ENCODE measurements around the gene NGB.

Gene NGB

GRCh38 chr14:77314539-77315457, 43.8 kb upstream of the NGB start:
- Histone ChIP-seq H3K27me3 (ENCODE audit: control insufficient read depth, low read length) (no peaks in the 10 kb centered on the region), H3K4me2 (ENCODE audit: low read length) (no peak overlapping the region), H3K27ac (ENCODE audit: low read depth, low read length) (no peak overlapping the region), H3K4me1 (ENCODE audit: control insufficient read depth, low read length) (peaks cover 7% of the 10 kb centered on the region), H3K9me3 (ENCODE audit: control insufficient read depth, insufficient read depth, low read length) (no peaks in the 10 kb centered on the region), H3K4me3 (ENCODE audit: low read length) (no peak overlapping the region), H4K20me1 (ENCODE audit: control insufficient read depth, insufficient read depth, low read depth, low read length) (0 out of 2 replicates have a peak, but pooled peaks cover 3% of the 10 kb centered on the region), H3K79me2 (ENCODE audit: control insufficient read depth, low read length) (peaks cover 9% of the 10 kb centered on the region), H3K9me2 (replicated peaks; ENCODE audit: control insufficient read depth, low read length) (no peaks in the 10 kb centered on the region), H3K36me3 (ENCODE audit: control insufficient read depth, low read length) (no peaks in the 10 kb centered on the region), H3F3A (ENCODE audit: control insufficient read depth, insufficient read depth) (no peaks in the 10 kb centered on the region)
- TF ChIP-seq CTCF (IDR thresholded peaks at IDR 0.05; ENCODE audit: low read depth, low read length, poor library complexity, severe bottlenecking) (no peak), EZH2phosphoT487 (IDR thresholded peaks at IDR 0.05; ENCODE audit: borderline replicate concordance, low read length) (no peak)

GRCh38 chr14:77314043-77314442, 43.0 kb upstream of the NGB start:
- TF ChIP-seq EZH2phosphoT487 (IDR thresholded peaks at IDR 0.05; ENCODE audit: borderline replicate concordance, low read length) (no peak), CTCF (IDR thresholded peaks at IDR 0.05; ENCODE audit: low read depth, low read length, poor library complexity, severe bottlenecking) (no peak)
- Histone ChIP-seq H3K36me3 (ENCODE audit: control insufficient read depth, low read length) (no peaks in the 10 kb centered on the region), H3K9me2 (replicated peaks; ENCODE audit: control insufficient read depth, low read length) (no peaks in the 10 kb centered on the region), H3F3A (ENCODE audit: control insufficient read depth, insufficient read depth) (no peaks in the 10 kb centered on the region), H3K79me2 (ENCODE audit: control insufficient read depth, low read length) (peaks cover 1% of the 10 kb centered on the region), H3K27ac (ENCODE audit: low read depth, low read length) (no peak overlapping the region), H3K4me3 (ENCODE audit: low read length) (no peak overlapping the region), H4K20me1 (ENCODE audit: control insufficient read depth, insufficient read depth, low read depth, low read length) (0 out of 2 replicates have a peak, but pooled peaks cover 3% of the 10 kb centered on the region), H3K4me1 (ENCODE audit: control insufficient read depth, low read length) (peaks cover 3% of the 10 kb centered on the region; the same call in 1 of the 2 replicates), H3K4me2 (ENCODE audit: low read length) (no peak overlapping the region), H3K27me3 (ENCODE audit: control insufficient read depth, low read length) (no peaks in the 10 kb centered on the region), H3K9me3 (ENCODE audit: control insufficient read depth, insufficient read depth, low read length) (no peaks in the 10 kb centered on the region)

GRCh38 chr14:77313371-77313770, 42.4 kb upstream of the NGB start:
- no peak overlapping the region for H3K4me3 ChIP-seq (ENCODE audit: low read length)
- H3K79me2 ChIP-seq (ENCODE audit: control insufficient read depth, low read length), result no peaks in the 10 kb centered on the region; the same call in none of the 2 replicates
- no peak overlapping the region for H3K27ac ChIP-seq (ENCODE audit: low read depth, low read length)
- no peaks in the 10 kb centered on the region for H3K36me3 ChIP-seq (ENCODE audit: control insufficient read depth, low read length)
- H3K9me3 ChIP-seq (ENCODE audit: control insufficient read depth, insufficient read depth, low read length), result no peaks in the 10 kb centered on the region
- no peak for TF ChIP-seq EZH2phosphoT487 (IDR thresholded peaks at IDR 0.05; ENCODE audit: borderline replicate concordance, low read length)
- TF ChIP-seq CTCF (IDR thresholded peaks at IDR 0.05; ENCODE audit: low read depth, low read length, poor library complexity, severe bottlenecking), result no peak
- H3K27me3 ChIP-seq (ENCODE audit: control insufficient read depth, low read length), result no peaks in the 10 kb centered on the region
- H3F3A ChIP-seq (ENCODE audit: control insufficient read depth, insufficient read depth), result no peaks in the 10 kb centered on the region
- no peak overlapping the region for H3K4me2 ChIP-seq (ENCODE audit: low read length)
- H3K4me1 ChIP-seq (ENCODE audit: control insufficient read depth, low read length), result peaks cover 3% of the 10 kb centered on the region; the same call in 1 of the 2 replicates
- H4K20me1 ChIP-seq (ENCODE audit: control insufficient read depth, insufficient read depth, low read depth, low read length), result 0 out of 2 replicates have a peak, but pooled peaks cover 3% of the 10 kb centered on the region
- no peaks in the 10 kb centered on the region for H3K9me2 ChIP-seq (replicated peaks; ENCODE audit: control insufficient read depth, low read length)
